WTC11 (cell line): ENCODE measurements around the gene DFFB. TPM values are rescaled to one million over a fixed set of nuclear protein-coding genes. Genes with fewer than 3 reads are reported as not detected.

Experiments used
- ATAC-seq: fragments of 200-7000 bp; cut with Tn5 transposase; 2 replicates; pipeline ENCODE4 v1.10.0; 2021; ENCODE audit warnings: mild to moderate bottlenecking, moderate library complexity
- CTCF ChIA-PET: fragments of 300-600 bp; sonication (Branson Sonifier 250); formaldehyde crosslinking; loops from one replicate; lab custom pipeline; 2021; ENCODE audit warnings: antibody characterized with exemption; lab: Charles Lee
- POLR2A ChIA-PET: fragments of 350-600 bp; sonication (Branson Sonifier 250); formaldehyde crosslinking; loops from one replicate; lab custom pipeline; 2021; ENCODE audit warnings: antibody characterized with exemption; lab: Charles Lee
- DNase-seq: peaks from one replicate; pipeline ENCODE4 v3.0.0; 2021; ENCODE audit warnings: low spot score
- H3K27ac Mint-ChIP-seq: 2 replicates; pipeline ENCODE4 v1.8.0; 2021; ENCODE audit warnings: mixed read lengths
- H3K27me3 Mint-ChIP-seq: 2 replicates; pipeline ENCODE4 v1.8.0; 2021; ENCODE audit warnings: low read depth, mild to moderate bottlenecking, moderate library complexity, mixed read lengths
- H3K36me3 Mint-ChIP-seq: 2 replicates; pipeline ENCODE4 v1.8.0; 2021; ENCODE audit warnings: mixed read lengths
- H3K4me1 Mint-ChIP-seq: 2 replicates; pipeline ENCODE4 v1.8.0; 2022; ENCODE audit warnings: mixed read lengths
- H3K4me3 Mint-ChIP-seq: 2 replicates; pipeline ENCODE4 v1.8.0; 2021; ENCODE audit warnings: mild to moderate bottlenecking, moderate library complexity, mixed read lengths
- H3K9me3 Mint-ChIP-seq: 2 replicates; pipeline ENCODE4 v1.8.0; 2021; ENCODE audit warnings: mixed read lengths
- CREM ChIP-seq: sonication (generic); formaldehyde crosslinking; IDR thresholded peaks from 2 replicates; pipeline ENCODE4 v1.8.1; 2022; ENCODE audit warnings: mild to moderate bottlenecking, missing genetic modification reagents, moderate library complexity
- ETV6 ChIP-seq: sonication (generic); formaldehyde crosslinking; IDR thresholded peaks from 2 replicates; pipeline ENCODE4 v1.8.1; 2022; ENCODE audit warnings: mild to moderate bottlenecking, missing genetic modification reagents
- GRHL2 ChIP-seq: fragments of 250-450 bp; sonication (Bioruptor Pico); IDR thresholded peaks from 2 replicates; pipeline ENCODE4 v1.8.0; 2022; ENCODE audit warnings: mild to moderate bottlenecking, moderate library complexity; ENCODE audit not compliant: insufficient replicate concordance, severe bottlenecking
- GTF2I ChIP-seq: fragments of 250-450 bp; sonication (Bioruptor Pico); conservative IDR thresholded peaks from 2 replicates; pipeline ENCODE4 v1.4.0; 2021; ENCODE audit warnings: mild to moderate bottlenecking
- IRF2 ChIP-seq: sonication (generic); formaldehyde crosslinking; IDR thresholded peaks from 2 replicates; pipeline ENCODE4 v1.8.0; 2022; ENCODE audit warnings: low read depth, missing genetic modification reagents, borderline replicate concordance
- JAZF1 ChIP-seq: fragments of 250-450 bp; sonication (Bioruptor Pico); IDR thresholded peaks from 2 replicates; pipeline ENCODE4 v1.9.0; 2021; ENCODE audit warnings: moderate library complexity, mild to moderate bottlenecking, inconsistent platforms
- KAT7 ChIP-seq: sonication (generic); formaldehyde crosslinking; IDR thresholded peaks from 2 replicates; pipeline ENCODE4 v1.8.1; 2023; ENCODE audit warnings: missing genetic modification reagents, mild to moderate bottlenecking, borderline replicate concordance
- NR3C1 ChIP-seq: sonication (generic); formaldehyde crosslinking; conservative IDR thresholded peaks from 2 replicates; pipeline ENCODE4 v1.8.1; 2023; ENCODE audit warnings: low read depth, mild to moderate bottlenecking, missing genetic modification reagents
- TP53 ChIP-seq: sonication (generic); formaldehyde crosslinking; IDR thresholded peaks from 2 replicates; pipeline ENCODE4 v1.8.1; 2023; ENCODE audit warnings: mild to moderate bottlenecking, missing genetic modification reagents
- ZNF317 ChIP-seq: sonication (generic); formaldehyde crosslinking; IDR thresholded peaks from 2 replicates; pipeline ENCODE4 v1.8.1; 2023; ENCODE audit warnings: low read depth, mild to moderate bottlenecking, moderate library complexity, missing genetic modification reagents, borderline replicate concordance
- total RNA-seq: library from RNA; stranded (reverse); gene quantifications from 3 replicates; pipeline ENCODE4 v1.2.3, GENCODE V29; 2021
- TF ChIP-seq, protein P1 (sequence below): sonication (generic); formaldehyde crosslinking; IDR thresholded peaks from 2 replicates; pipeline ENCODE4 v1.8.0; 2023; ENCODE audit warnings: missing genetic modification reagents, mild to moderate bottlenecking, borderline replicate concordance
- TF ChIP-seq, protein P2 (sequence below): sonication (generic); formaldehyde crosslinking; IDR thresholded peaks from 2 replicates; pipeline ENCODE4 v1.8.1; 2023; ENCODE audit warnings: mild to moderate bottlenecking, missing genetic modification reagents, moderate library complexity
- TF ChIP-seq, protein P3 (sequence below): fragments of 250-450 bp; sonication (Bioruptor Pico); conservative IDR thresholded peaks from 2 replicates; pipeline ENCODE4 v1.9.0; 2021; ENCODE audit warnings: mild to moderate bottlenecking
- TF ChIP-seq, protein P4 (sequence below): sonication (generic); formaldehyde crosslinking; IDR thresholded peaks from 2 replicates; pipeline ENCODE4 v1.8.1; 2023; ENCODE audit warnings: mild to moderate bottlenecking, missing genetic modification reagents, borderline replicate concordance
- TF ChIP-seq, protein P5 (sequence below): fragments of 200-600 bp; IDR thresholded peaks from 2 replicates; pipeline ENCODE4 v1.8.0; 2022; ENCODE audit warnings: antibody characterized with exemption
- TF ChIP-seq, protein P6 (sequence below): sonication (generic); formaldehyde crosslinking; IDR thresholded peaks from 2 replicates; pipeline ENCODE4 v1.8.0; 2022; ENCODE audit warnings: mild to moderate bottlenecking, missing genetic modification reagents

Gene DFFB
- total RNA-seq, 1 experiment from 2014 or later, result 9.2 TPM

DNA sequence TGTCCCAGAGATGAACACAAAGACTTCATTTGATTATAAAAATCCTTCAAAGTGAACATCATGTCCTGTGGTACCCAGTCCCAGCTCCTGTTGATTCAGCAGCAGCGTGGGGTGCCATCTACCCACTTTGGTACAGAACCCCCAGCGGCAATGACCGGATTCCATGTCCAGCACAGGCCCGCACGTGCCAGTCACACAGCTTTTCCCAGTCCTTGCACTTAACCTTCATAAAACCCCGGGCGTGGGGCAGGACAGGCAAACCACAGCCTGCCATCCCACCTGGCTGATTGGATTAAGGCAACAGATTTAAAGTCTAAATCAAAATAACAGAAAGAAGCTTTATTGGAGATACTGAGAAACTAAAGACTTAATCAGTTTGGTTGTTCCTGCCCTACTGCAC, 15.8 kb upstream of the DFFB start (continued):
- TF ChIP-seq GTF2I, result no peak

DNA sequence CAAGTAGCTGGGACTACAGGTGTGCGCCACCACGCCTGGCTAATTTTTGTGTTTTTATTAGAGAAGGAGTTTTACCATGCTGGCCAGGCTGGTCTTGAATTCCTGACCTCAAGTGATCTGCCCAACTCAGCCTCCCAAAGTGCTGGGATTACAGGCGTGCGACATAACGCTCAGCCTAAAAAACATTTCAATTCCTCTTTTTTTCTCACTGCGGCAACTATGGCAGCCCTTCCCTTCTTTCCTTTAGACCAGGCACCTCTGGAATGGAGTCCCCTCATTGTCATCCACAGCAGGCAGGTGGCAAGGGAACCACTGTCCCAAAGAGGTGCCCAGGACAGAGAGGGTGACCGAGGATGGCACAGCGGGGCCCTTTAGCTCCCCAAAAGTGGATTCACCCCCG, 14.4 kb upstream of the DFFB start:
- peaks cover 34% of the 10 kb centered on the region for H3K36me3 Mint-ChIP-seq
- no peaks in the 10 kb centered on the region for H3K27me3 Mint-ChIP-seq
- ATAC-seq (no peak), DNase-seq (no peak)
- no peak overlapping the region for H3K27ac Mint-ChIP-seq
- CTCF ChIA-PET, result no interaction called here
- H3K9me3 Mint-ChIP-seq, result peaks cover 5% of the 10 kb centered on the region
- H3K4me3 Mint-ChIP-seq, result no peak overlapping the region
- POLR2A ChIA-PET, result no interaction called here
- H3K4me1 Mint-ChIP-seq, result no peaks in the 10 kb centered on the region
- TF ChIP-seq, protein P1, sequence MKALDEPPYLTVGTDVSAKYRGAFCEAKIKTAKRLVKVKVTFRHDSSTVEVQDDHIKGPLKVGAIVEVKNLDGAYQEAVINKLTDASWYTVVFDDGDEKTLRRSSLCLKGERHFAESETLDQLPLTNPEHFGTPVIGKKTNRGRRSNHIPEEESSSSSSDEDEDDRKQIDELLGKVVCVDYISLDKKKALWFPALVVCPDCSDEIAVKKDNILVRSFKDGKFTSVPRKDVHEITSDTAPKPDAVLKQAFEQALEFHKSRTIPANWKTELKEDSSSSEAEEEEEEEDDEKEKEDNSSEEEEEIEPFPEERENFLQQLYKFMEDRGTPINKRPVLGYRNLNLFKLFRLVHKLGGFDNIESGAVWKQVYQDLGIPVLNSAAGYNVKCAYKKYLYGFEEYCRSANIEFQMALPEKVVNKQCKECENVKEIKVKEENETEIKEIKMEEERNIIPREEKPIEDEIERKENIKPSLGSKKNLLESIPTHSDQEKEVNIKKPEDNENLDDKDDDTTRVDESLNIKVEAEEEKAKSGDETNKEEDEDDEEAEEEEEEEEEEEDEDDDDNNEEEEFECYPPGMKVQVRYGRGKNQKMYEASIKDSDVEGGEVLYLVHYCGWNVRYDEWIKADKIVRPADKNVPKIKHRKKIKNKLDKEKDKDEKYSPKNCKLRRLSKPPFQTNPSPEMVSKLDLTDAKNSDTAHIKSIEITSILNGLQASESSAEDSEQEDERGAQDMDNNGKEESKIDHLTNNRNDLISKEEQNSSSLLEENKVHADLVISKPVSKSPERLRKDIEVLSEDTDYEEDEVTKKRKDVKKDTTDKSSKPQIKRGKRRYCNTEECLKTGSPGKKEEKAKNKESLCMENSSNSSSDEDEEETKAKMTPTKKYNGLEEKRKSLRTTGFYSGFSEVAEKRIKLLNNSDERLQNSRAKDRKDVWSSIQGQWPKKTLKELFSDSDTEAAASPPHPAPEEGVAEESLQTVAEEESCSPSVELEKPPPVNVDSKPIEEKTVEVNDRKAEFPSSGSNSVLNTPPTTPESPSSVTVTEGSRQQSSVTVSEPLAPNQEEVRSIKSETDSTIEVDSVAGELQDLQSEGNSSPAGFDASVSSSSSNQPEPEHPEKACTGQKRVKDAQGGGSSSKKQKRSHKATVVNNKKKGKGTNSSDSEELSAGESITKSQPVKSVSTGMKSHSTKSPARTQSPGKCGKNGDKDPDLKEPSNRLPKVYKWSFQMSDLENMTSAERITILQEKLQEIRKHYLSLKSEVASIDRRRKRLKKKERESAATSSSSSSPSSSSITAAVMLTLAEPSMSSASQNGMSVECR (CRISPR knock-in tag), result no peak
- TF ChIP-seq CREM (no peak), JAZF1 (no peak), GRHL2 (CRISPR knock-in tag) (no peak), KAT7 (no peak), NR3C1 (CRISPR knock-in tag) (no peak), IRF2 (no peak), TP53 (CRISPR knock-in tag) (no peak), ZNF317 (no peak), ETV6 (CRISPR knock-in tag) (no peak)
- TF ChIP-seq, protein P2, sequence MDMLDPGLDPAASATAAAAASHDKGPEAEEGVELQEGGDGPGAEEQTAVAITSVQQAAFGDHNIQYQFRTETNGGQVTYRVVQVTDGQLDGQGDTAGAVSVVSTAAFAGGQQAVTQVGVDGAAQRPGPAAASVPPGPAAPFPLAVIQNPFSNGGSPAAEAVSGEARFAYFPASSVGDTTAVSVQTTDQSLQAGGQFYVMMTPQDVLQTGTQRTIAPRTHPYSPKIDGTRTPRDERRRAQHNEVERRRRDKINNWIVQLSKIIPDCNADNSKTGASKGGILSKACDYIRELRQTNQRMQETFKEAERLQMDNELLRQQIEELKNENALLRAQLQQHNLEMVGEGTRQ (CRISPR knock-in tag), result no peak
- TF ChIP-seq, protein P3, sequence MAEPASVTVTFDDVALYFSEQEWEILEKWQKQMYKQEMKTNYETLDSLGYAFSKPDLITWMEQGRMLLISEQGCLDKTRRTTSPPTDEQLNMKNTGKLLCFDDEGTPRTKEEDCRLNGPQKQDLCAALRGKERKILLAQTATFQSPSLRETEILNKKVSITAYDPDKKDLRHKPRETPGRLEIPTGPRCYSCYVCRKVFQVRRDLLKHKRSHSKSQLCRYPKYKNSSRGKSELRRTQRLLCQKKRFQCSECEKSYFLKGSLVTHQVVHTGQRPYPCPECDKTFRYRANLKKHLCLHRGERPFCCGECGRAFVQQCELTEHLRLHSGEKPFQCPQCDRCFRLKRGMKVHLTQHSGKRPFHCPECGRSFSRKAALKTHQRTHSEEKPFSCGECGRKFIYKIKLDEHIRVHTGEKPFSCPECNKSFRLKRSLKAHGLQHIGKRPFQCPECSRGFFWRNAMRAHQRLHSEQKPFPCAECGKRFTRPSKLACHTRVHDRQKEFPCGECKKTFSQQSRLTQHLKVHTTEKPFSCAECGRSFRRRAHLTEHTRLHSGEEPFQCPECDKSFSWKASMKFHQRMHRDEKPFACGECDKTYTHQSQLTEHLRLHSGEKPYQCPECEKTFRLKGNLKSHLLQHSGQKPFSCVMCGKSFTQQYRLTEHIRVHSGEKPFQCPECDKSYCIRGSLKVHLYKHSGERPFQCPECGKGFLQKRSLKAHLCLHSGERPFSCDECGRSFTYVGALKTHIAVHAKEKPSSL (CRISPR knock-in tag), result no peak
- TF ChIP-seq, protein P4, sequence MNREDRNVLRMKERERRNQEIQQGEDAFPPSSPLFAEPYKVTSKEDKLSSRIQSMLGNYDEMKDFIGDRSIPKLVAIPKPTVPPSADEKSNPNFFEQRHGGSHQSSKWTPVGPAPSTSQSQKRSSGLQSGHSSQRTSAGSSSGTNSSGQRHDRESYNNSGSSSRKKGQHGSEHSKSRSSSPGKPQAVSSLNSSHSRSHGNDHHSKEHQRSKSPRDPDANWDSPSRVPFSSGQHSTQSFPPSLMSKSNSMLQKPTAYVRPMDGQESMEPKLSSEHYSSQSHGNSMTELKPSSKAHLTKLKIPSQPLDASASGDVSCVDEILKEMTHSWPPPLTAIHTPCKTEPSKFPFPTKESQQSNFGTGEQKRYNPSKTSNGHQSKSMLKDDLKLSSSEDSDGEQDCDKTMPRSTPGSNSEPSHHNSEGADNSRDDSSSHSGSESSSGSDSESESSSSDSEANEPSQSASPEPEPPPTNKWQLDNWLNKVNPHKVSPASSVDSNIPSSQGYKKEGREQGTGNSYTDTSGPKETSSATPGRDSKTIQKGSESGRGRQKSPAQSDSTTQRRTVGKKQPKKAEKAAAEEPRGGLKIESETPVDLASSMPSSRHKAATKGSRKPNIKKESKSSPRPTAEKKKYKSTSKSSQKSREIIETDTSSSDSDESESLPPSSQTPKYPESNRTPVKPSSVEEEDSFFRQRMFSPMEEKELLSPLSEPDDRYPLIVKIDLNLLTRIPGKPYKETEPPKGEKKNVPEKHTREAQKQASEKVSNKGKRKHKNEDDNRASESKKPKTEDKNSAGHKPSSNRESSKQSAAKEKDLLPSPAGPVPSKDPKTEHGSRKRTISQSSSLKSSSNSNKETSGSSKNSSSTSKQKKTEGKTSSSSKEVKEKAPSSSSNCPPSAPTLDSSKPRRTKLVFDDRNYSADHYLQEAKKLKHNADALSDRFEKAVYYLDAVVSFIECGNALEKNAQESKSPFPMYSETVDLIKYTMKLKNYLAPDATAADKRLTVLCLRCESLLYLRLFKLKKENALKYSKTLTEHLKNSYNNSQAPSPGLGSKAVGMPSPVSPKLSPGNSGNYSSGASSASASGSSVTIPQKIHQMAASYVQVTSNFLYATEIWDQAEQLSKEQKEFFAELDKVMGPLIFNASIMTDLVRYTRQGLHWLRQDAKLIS (CRISPR knock-in tag), result no peak
- TF ChIP-seq, protein P5, sequence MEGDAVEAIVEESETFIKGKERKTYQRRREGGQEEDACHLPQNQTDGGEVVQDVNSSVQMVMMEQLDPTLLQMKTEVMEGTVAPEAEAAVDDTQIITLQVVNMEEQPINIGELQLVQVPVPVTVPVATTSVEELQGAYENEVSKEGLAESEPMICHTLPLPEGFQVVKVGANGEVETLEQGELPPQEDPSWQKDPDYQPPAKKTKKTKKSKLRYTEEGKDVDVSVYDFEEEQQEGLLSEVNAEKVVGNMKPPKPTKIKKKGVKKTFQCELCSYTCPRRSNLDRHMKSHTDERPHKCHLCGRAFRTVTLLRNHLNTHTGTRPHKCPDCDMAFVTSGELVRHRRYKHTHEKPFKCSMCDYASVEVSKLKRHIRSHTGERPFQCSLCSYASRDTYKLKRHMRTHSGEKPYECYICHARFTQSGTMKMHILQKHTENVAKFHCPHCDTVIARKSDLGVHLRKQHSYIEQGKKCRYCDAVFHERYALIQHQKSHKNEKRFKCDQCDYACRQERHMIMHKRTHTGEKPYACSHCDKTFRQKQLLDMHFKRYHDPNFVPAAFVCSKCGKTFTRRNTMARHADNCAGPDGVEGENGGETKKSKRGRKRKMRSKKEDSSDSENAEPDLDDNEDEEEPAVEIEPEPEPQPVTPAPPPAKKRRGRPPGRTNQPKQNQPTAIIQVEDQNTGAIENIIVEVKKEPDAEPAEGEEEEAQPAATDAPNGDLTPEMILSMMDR, result no peak
- TF ChIP-seq, protein P6, sequence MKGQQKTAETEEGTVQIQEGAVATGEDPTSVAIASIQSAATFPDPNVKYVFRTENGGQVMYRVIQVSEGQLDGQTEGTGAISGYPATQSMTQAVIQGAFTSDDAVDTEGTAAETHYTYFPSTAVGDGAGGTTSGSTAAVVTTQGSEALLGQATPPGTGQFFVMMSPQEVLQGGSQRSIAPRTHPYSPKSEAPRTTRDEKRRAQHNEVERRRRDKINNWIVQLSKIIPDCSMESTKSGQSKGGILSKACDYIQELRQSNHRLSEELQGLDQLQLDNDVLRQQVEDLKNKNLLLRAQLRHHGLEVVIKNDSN (CRISPR knock-in tag), result no peak
